T-cell (primary cell): ENCODE results near the gene DAPK3. TPM values are rescaled to one million over a fixed set of nuclear protein-coding genes. Genes with fewer than 3 reads are reported as not detected.
"Not testable (repeated sequence)": the region's sequence is repeated elsewhere in the genome, so short reads cannot be mapped to it uniquely, and the experiment has no call there.

Experiments
- ATAC-seq, 4 experiments: fragments of 200-7000 bp in 3 of 4; fragments of 150-1000 bp in 1 of 4; cut with Tn5 transposase; replicated peaks in 1 of 4; 1 replicate in 3 of 4; 2 replicates in 1 of 4; pipeline ENCODE4 v1.10.0; 2021; ENCODE audit warnings: moderate library complexity in 3 of 4, mild to moderate bottlenecking in 2 of 4, moderate number of reproducible peaks in 1 of 4
- CTCF ChIA-PET, 2 donors: fragments of 300-600 bp; sonication (Branson Sonifier 250); formaldehyde crosslinking; loops; one replicate each; lab custom pipeline; 2022; ENCODE audit warnings: antibody characterized with exemption in 2 of 2; lab: Charles Lee
- POLR2A ChIA-PET, 2 donors: fragments of 300-600 bp; sonication (Branson Sonifier 250); formaldehyde crosslinking; loops; one replicate each; lab custom pipeline; 2022; ENCODE audit warnings: antibody characterized with exemption in 2 of 2; lab: Charles Lee
- DNase-seq, 35 experiments: peaks; one replicate each; pipeline versions ENCODE4 v3.0.0 to v3.0.0-alpha.2; 2013 to 2023
- H3K27ac ChIP-seq: one replicate; pipeline ENCODE4 v1.5.1; 2013; ENCODE audit warnings: low read length
- H3K27me3 ChIP-seq, 2 experiments: replicated peaks in 1 of 2; 1 replicate in 1 of 2; 2 replicates in 1 of 2; pipeline versions ENCODE4 v1.6.1 to v1.7.0; 2013; ENCODE audit warnings: low read length in 1 of 2, mixed read lengths in 1 of 2; ENCODE audit not compliant: control insufficient read depth in 2 of 2, insufficient read depth in 2 of 2; ENCODE audit errors: extremely low read depth in 1 of 2
- H3K36me3 ChIP-seq, 2 donors: 1 replicate in 1 of 2; 2 replicates in 1 of 2; pipeline versions ENCODE4 v1.6.1 to v1.7.0; 2013; ENCODE audit warnings: low read length in 1 of 2; ENCODE audit not compliant: control insufficient read depth in 2 of 2, insufficient read depth in 1 of 2; ENCODE audit errors: extremely low read depth in 1 of 2
- H3K4me1 ChIP-seq, 2 experiments: 1 replicate in 1 of 2; 2 replicates in 1 of 2; pipeline versions ENCODE4 v1.6.1 to v1.7.0; 2013; ENCODE audit warnings: low read length in 2 of 2, mixed read lengths in 1 of 2; ENCODE audit not compliant: insufficient read depth in 2 of 2, control insufficient read depth in 1 of 2; ENCODE audit errors: extremely low read depth in 1 of 2
- H3K4me3 ChIP-seq, 2 donors: 1 replicate in 1 of 2; 2 replicates in 1 of 2; pipeline versions ENCODE4 v1.5.1 to v1.7.0; 2013; ENCODE audit warnings: mild to moderate bottlenecking in 2 of 2, low read length in 1 of 2, moderate library complexity in 1 of 2; ENCODE audit not compliant: control insufficient read depth in 1 of 2; ENCODE audit errors: extremely low read depth in 1 of 2
- H3K9me3 ChIP-seq: 2 replicates; pipeline ENCODE4 v1.7.0; 2013
- H3K27ac Mint-ChIP-seq, 2 donors: one replicate each; pipeline ENCODE4 v1.8.0; 2020 to 2021; ENCODE audit warnings: mild to moderate bottlenecking in 2 of 2, mixed read lengths in 2 of 2
- H3K27me3 Mint-ChIP-seq, 2 donors: one replicate each; pipeline ENCODE4 v1.8.0; 2021 to 2022; ENCODE audit warnings: mixed read lengths in 2 of 2
- H3K36me3 Mint-ChIP-seq: one replicate; pipeline ENCODE4 v1.8.0; 2021; ENCODE audit warnings: mixed read lengths
- H3K4me1 Mint-ChIP-seq, 3 donors: one replicate each; pipeline ENCODE4 v1.8.0; 2020 to 2022; ENCODE audit warnings: mixed read lengths in 3 of 3, mild to moderate bottlenecking in 1 of 3
- H3K4me3 Mint-ChIP-seq, 3 donors: one replicate each; pipeline ENCODE4 v1.8.0; 2020 to 2022; ENCODE audit warnings: mild to moderate bottlenecking in 3 of 3, mixed read lengths in 3 of 3, moderate library complexity in 3 of 3
- H3K9me3 Mint-ChIP-seq, 3 donors: one replicate each; pipeline ENCODE4 v1.8.0; 2020 to 2022; ENCODE audit warnings: mixed read lengths in 3 of 3
- WGBS: methylation state at CpG from one replicate; pipeline ENCODE4 v1.1.5; 2013; ENCODE audit warnings: missing lambda C conversion rate; ENCODE audit not compliant: insufficient coverage; 5-methylcytosine and 5-hydroxymethylcytosine counted together
- total RNA-seq, 35 experiments: library from RNA in 6 of 35; stranded (reverse) in 6 of 35; fragments of 120-200 nt in 1 of 35; gene quantifications; one replicate each; pipeline versions ENCODE4 v1.2.1 to v1.2.4 and lab custom pipeline; 2013 to 2026

The DAPK3 gene
- total RNA-seq, 5 donors from 2014 or later (not counting 1 experiment from before 2014, with no cell fraction given): 30.3 to 51.2 (median 44.9) TPM

- Mint-ChIP-seq H3K4me1 (peaks cover 19 to 34% (median 30%) of the 10 kb centered on the region in 3 donors), H3K27ac (no peak overlapping the region), H3K36me3 (peaks cover 14% of the 10 kb centered on the region), H3K27me3 (no peaks in the 10 kb centered on the region), H3K9me3 (no peaks in the 10 kb centered on the region), H3K4me3 (peak overlapping the region; percentile 82 to 88 (median 87))
- no peak overlapping the region for H3K4me3 ChIP-seq
- 40% methylated on average over 1 of the region's 9 CpGs for WGBS
- DNase-seq (no peak), ATAC-seq (no peak)
- H3K4me1 ChIP-seq: peaks cover 4 to 33% of the 10 kb centered on the region in 2 experiments
- H3K36me3 ChIP-seq: peaks cover 8 to 39% of the 10 kb centered on the region in 2 donors
- no peaks in the 10 kb centered on the region for H3K9me3 ChIP-seq
- no peak overlapping the region for H3K27ac ChIP-seq
- H3K27me3 ChIP-seq: no peaks in the 10 kb centered on the region
- ChIA-PET CTCF (no interaction called here), POLR2A (interaction anchor here (0.6 to 0.9 kb wide), 2 partner anchors 17 to 22 kb away, joined by 3 to 11 read pairs; partner anchors contain the start of gene EEF2 (in 1 of the 2))
These were observed 2.1 kb downstream of the DAPK3 start for GRCh38 chr19:3968556-3969434.

- H3K27ac Mint-ChIP-seq, ATAC-seq, DNase-seq, H3K4me3 ChIP-seq, CTCF ChIA-PET, H3K27me3 ChIP-seq, POLR2A ChIA-PET, H3K27ac ChIP-seq, H3K9me3 ChIP-seq, H3K9me3 Mint-ChIP-seq, H3K27me3 Mint-ChIP-seq: not testable (repeated sequence)
- peaks cover 19 to 34% (median 30%) of the 10 kb centered on the region in 3 donors for H3K4me1 Mint-ChIP-seq
- peaks cover 8 to 47% of the 10 kb centered on the region in 2 donors for H3K36me3 ChIP-seq
- WGBS: 98% methylated on average over 10 of the region's 12 CpGs
- peaks cover 20% of the 10 kb centered on the region for H3K36me3 Mint-ChIP-seq
- peaks cover 4 to 33% of the 10 kb centered on the region in 2 experiments for H3K4me1 ChIP-seq
- H3K4me3 Mint-ChIP-seq: peak overlapping the region in 1 of 3 donors; percentile 88
These were observed 2.9 kb downstream of the DAPK3 start for GRCh38 chr19:3967983-3968382.

- Mint-ChIP-seq H3K27me3 (no peaks in the 10 kb centered on the region), H3K4me1 (peaks cover 19 to 32% (median 28%) of the 10 kb centered on the region in 3 donors), H3K36me3 (peaks cover 20% of the 10 kb centered on the region), H3K9me3 (no peaks in the 10 kb centered on the region), H3K27ac (no peak overlapping the region), H3K4me3 (no peak overlapping the region)
- CTCF ChIA-PET: no interaction called here
- Histone ChIP-seq H3K27me3 (no peaks in the 10 kb centered on the region), H3K9me3 (no peaks in the 10 kb centered on the region), H3K4me1 (peaks cover 4 to 29% of the 10 kb centered on the region in 2 experiments), H3K27ac (no peak overlapping the region), H3K36me3 (peaks cover 10 to 55% of the 10 kb centered on the region in 2 donors), H3K4me3 (no peak overlapping the region)
- whole genome bisulfite sequencing: 93% methylated on average over 27 of the region's 30 CpGs
- no peak for DNase-seq
- ATAC-seq: no peak
- POLR2A ChIA-PET: no interaction called here
These were observed 4.6 kb downstream of the DAPK3 start for GRCh38 chr19:3966051-3967017.

GRCh38 chr19:3964256-3965194, 6.4 kb downstream of the DAPK3 start:
- Mint-ChIP-seq H3K36me3 (peaks cover 24% of the 10 kb centered on the region), H3K27ac (no peak overlapping the region), H3K4me3 (no peak overlapping the region), H3K9me3 (no peaks in the 10 kb centered on the region), H3K27me3 (no peaks in the 10 kb centered on the region), H3K4me1 (peaks cover 10 to 20% (median 14%) of the 10 kb centered on the region in 3 donors)
- H3K27ac ChIP-seq: no peak overlapping the region
- H3K36me3 ChIP-seq: peaks cover 12 to 71% of the 10 kb centered on the region in 2 donors
- H3K4me1 ChIP-seq: peaks cover 0 to 14% of the 10 kb centered on the region in 2 experiments
- DNase-seq (no peak), ATAC-seq (no peak)
- H3K9me3 ChIP-seq: no peaks in the 10 kb centered on the region
- WGBS: 98% methylated on average over 11 of the region's 60 CpGs
- ChIA-PET CTCF (no interaction called here), POLR2A (no interaction called here)
- H3K27me3 ChIP-seq: no peaks in the 10 kb centered on the region
- no peak overlapping the region for H3K4me3 ChIP-seq

GRCh38 chr19:3963458-3964255, 7.2 kb downstream of the DAPK3 start:
- H3K4me1 ChIP-seq: peaks cover 0 to 5% of the 10 kb centered on the region in 2 experiments
- 97% methylated on average over 32 of the region's 35 CpGs for WGBS
- H3K36me3 Mint-ChIP-seq: peaks cover 22% of the 10 kb centered on the region
- peaks cover 5 to 11% (median 7%) of the 10 kb centered on the region in 3 donors for H3K4me1 Mint-ChIP-seq
- no peak overlapping the region for H3K27ac ChIP-seq
- H3K9me3 Mint-ChIP-seq: no peaks in the 10 kb centered on the region
- no peak for DNase-seq
- POLR2A ChIA-PET: no interaction called here
- CTCF ChIA-PET: no interaction called here
- no peaks in the 10 kb centered on the region for H3K9me3 ChIP-seq
- H3K27me3 ChIP-seq: no peaks in the 10 kb centered on the region
- H3K4me3 Mint-ChIP-seq: no peak overlapping the region
- peaks cover 17 to 70% of the 10 kb centered on the region in 2 donors for H3K36me3 ChIP-seq
- no peak overlapping the region for H3K4me3 ChIP-seq
- no peak overlapping the region for H3K27ac Mint-ChIP-seq
- ATAC-seq: no peak
- H3K27me3 Mint-ChIP-seq: no peaks in the 10 kb centered on the region
